GM10266 (cell line): ENCODE data around the gene CMSS1.

ENCODE experiments used
- DNase-seq: peaks from one replicate; pipeline ENCODE4 v3.0.0; 2012; ENCODE audit errors: extremely low spot score
- CTCF ChIP-seq: IDR thresholded peaks from 2 replicates; pipeline ENCODE4 v1.5.1; 2012; ENCODE audit warnings: mild to moderate bottlenecking, low read depth; ENCODE audit not compliant: control insufficient read depth, insufficient read depth; ENCODE audit errors: missing control alignments

Gene CMSS1

GRCh38 chr3:100113723-100114412 is 296.2 kb downstream of the CMSS1 start:
- TF ChIP-seq CTCF: no peak
- DNase-seq: no peak

DNA sequence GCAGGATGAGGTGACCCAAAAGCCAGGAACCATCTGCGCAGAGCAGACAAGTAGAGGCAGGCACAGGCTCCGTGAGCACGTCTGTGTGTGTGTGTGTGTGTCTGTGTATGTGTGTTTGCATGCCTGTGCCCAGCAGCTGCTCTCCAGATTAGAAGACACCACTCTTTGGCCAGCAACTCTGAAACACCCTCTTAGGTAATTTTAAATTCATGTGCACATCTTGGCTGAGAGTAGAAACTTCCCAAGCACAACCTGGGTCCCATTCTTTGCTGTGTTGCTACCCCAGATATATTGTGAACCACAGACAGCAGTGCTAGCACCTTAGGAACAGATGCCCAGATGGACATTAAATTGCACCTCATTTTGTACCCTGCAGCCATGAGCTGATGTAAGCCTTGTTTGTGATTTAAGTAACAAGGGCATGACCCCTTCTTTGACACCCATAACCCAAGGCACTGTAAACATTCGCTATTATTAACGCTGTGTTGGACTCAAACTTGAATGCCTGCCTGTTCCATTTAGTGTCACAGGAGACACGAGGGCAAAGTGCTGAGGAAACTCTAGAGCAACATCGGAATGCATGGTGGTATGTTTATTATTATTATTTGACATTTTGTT is 296.9 kb downstream of the CMSS1 start, which contains the start of gene FILIP1L:
Gene FILIP1L (minus strand): TSS at position 89 of the 618 bp plus-strand sequence.
- TF ChIP-seq CTCF: no peak
- no peak for DNase-seq

DNA sequence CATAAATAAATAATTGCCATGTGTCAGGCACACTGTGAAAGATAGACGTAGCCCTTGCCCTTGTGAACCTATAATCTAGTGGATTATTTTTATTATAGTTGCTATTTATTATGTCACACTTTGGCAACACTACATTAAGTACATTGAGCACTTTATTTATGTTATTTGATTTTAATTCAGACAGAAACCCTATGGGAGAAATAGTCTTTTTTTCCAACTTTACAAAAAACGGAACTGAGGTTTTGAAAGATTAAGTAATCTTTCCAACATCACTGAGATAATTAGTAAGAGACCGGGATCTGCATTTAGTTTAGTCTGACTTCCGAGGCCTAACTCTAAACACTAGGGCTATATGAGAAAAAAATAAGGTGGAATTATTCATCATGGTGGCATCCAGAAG is 299.4 kb downstream of the CMSS1 start:
- TF ChIP-seq CTCF: no peak
- no peak for DNase-seq

DNA sequence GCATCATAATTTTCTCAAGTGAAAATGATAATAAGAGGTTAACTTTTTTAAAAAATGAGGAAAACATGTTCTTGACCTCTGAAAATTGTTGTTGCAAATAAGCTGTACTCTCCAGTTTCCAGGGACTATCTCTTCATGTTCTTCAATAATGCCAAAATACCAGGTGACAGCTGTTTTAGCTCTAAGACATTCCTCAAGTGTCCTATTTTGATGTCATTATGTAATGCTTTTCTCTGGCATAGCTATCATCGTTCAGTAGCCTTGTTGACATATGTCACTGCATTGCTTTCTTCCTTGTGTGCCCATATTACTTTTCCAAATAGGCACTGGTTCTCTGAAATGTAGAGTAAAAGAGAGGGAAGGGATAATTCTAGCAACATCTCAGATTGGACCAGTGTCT is 302.4 kb downstream of the CMSS1 start:
- DNase-seq: no peak
- TF ChIP-seq CTCF: no peak

- DNase-seq: no peak
- no peak for TF ChIP-seq CTCF
Measured at GRCh38 chr3:100120693-100121092, 303.0 kb downstream of the CMSS1 start.

- DNase-seq: no peak
- no peak for TF ChIP-seq CTCF
Measured at GRCh38 chr3:100122321-100122720, 304.7 kb downstream of the CMSS1 start.

- DNase-seq: no peak
- no peak for TF ChIP-seq CTCF
Measured at GRCh38 chr3:100123112-100123511, 305.4 kb downstream of the CMSS1 start.
